LoVo (cell line): Measurements from ENCODE around the gene MRGPRE.
"Not testable (repeated sequence)": the region's sequence is repeated elsewhere in the genome, so short reads cannot be mapped to it uniquely, and the experiment has no call there.

Experiments used
- DNase-seq: peaks from one replicate; pipeline ENCODE4 v3.0.0-alpha.2; 2016; ENCODE audit warnings: low spot score

The MRGPRE gene, protein sequence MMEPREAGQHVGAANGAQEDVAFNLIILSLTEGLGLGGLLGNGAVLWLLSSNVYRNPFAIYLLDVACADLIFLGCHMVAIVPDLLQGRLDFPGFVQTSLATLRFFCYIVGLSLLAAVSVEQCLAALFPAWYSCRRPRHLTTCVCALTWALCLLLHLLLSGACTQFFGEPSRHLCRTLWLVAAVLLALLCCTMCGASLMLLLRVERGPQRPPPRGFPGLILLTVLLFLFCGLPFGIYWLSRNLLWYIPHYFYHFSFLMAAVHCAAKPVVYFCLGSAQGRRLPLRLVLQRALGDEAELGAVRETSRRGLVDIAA

DNA sequence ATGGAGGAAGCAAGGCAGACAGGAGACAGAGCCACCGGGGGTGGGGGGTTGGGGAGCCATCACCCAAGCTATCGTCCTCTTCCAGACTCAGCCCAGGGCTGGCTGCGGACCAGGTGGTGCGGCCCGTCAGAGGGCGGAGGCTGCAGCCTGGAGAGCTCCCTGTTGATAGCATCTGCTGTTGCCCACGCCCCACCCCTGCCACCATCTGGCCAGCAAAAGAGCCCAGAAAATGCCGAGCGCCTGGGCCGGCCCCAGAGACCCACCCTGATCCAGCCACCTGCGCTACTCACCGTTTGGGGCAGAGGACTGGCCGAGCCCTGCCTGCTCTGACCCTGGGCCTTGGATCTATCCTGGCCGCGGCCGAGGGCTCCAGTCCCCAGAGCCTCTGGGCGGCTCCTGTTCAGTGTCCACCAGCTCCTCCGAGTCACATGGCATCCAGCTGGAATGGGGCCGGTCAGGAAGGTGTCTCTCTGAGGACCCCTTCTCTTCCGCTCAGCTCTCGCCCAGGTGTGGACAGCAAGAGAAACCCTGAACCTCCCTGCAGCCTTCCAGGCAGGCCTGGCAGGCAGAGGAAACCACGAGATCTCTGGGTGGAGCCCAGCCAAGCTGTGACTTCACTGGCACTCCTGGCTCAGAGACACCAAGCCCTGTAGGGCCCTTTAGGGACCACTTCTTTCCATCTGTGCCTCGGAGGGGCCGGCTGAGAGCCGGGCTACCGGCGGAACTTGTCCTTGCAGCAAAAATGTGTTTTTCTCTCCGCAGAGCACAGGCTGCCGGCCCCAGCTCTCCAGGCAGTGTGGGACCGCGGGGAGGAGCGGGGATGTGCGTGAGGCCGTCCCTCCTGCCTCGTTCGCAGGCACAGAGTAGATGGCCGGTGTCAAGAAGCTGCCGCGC is at the start of gene MRGPRE:
Gene MRGPRE, minus strand, starts transcription at position 567 of the 894 bp plus-strand sequence. CDS start 3,618 bp downstream, outside the sequence.
- no peak for DNase-seq

GRCh38 chr11:3281146-3281545 is 48.9 kb upstream of the MRGPRE start:
- not testable (repeated sequence) for DNase-seq

DNA sequence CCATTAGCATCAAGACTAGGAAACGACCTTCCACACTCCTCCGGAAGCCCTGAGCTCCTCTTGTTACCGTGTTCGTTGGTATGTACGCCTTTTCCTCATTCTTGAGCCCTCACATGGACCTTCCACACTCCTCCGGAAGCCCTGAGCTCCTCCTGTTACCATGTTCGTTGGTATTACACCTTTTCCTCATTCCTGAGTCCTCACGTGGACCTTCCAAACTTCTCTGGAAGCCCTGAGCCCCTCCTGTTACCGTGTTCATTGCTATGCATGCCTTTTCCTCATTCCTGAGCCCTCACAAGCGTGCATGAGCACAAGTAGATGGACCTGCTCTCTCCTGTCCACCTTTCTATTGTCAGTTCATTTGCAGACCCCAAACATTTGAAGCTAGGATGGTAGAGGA is 48.4 kb upstream of the MRGPRE start:
- DNase-seq = not testable (repeated sequence)

DNA sequence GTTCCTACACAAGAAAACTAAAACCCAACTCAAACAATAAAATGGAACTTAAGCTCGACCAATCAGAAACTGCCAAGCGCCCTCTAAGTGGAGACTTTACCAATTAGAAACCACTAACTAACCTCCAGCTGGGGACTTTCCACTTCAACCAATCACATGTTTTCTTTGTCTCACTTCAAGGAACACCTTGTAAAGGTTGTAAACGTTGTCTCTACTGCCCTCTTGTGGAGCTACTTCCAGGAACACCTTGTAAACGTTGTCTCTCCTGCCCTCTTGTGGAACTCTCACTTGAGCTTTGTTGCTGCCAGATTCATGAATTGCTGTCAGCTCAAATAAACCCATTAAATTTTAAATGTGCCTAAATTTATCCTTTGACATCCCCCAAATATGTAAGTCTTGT is 46.7 kb upstream of the MRGPRE start:
- not testable (repeated sequence) for DNase-seq

GRCh38 chr11:3273629-3274028 is 41.4 kb upstream of the MRGPRE start:
- not testable (repeated sequence) for DNase-seq

DNA sequence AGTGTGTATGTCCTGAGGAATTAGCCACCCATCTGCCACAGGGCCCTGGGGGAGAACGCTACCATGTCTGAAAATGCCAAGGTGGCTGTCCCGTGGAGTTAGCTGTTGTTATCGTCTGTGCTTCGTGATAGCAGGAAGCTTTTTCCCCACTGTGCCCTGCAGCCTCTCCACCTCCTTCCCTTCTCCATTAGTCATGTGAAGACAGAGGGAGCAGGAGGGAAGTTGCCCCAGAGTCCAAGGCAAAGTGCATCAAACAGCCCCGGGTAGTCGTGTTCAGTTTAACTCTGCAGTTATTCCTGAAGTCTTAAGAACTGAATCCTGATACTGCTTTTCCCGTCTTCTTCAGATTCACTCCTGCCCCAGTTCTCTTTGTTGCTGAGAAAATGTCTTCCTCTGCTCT is 30.3 kb upstream of the MRGPRE start:
- not testable (repeated sequence) for DNase-seq

GRCh38 chr11:3261831-3262230 is 29.6 kb upstream of the MRGPRE start:
- DNase-seq = not testable (repeated sequence)

DNA sequence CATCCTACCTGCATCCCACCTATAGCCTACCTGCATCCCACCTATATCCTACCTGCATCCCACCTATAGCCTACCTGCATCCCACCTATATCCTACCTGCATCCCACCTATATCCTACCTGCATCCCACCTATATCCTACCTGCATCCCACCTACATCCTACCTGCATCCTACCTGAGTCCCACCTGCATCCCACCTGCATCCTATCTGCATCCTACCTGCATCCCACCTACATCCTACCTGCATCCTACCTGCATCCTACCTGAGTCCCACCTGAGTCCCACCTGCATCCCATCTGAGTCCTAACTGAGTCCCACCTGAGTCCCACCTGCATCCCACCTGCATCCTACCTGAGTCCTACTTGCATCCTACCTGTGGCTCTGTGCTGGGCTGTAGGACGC is 25.3 kb upstream of the MRGPRE start:
- not testable (repeated sequence) for DNase-seq

- not testable (repeated sequence) for DNase-seq
Measured at GRCh38 chr11:3255241-3255640, 23.0 kb upstream of the MRGPRE start.

GRCh38 chr11:3254773-3255172 is 22.6 kb upstream of the MRGPRE start:
- DNase-seq = not testable (repeated sequence)

DNA sequence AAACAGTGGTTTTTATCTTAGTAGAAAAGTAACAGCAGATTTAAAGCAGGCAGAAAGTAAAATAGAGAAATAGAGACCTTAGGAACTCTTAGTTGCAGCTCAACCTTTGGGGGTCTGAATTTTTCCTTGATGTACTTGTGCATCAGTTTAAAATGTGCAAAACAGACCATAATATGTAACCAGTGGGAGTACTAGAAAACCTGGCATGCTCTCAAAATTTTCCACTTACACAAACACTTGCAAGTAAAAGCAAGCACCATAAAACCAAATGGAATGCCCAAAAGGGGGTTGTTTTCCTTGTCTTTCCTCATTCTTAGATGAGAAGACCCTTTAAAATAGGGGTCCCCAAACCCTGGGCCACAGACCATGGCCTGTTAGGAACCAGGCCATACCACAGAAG is 12.9 kb upstream of the MRGPRE start:
- DNase-seq = no peak

GRCh38 chr11:3243880-3244279 is 11.7 kb upstream of the MRGPRE start:
- no peak for DNase-seq

- no peak for DNase-seq
Measured at GRCh38 chr11:3237119-3237518, 4.9 kb upstream of the MRGPRE start.

- DNase-seq = no peak
Measured at GRCh38 chr11:3234846-3235245, 2.6 kb upstream of the MRGPRE start.

- DNase-seq = no peak
Measured at GRCh38 chr11:3232956-3233355, 739 bp upstream of the MRGPRE start.

DNA sequence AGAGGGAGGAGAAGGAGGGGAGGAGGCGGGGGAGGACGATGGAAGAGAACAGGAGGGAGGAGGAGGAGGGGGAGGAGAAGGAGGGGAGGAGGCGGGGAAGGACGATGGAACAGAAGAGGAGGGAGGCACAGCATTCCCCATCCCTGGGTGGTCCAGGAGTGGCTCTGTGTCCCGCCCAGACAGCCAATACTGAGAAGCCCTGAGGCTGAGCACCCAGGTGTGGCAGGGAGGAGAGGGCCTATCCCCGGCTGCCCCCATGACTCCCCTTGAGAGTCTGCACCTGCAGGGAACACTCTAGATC is 717 bp downstream of the MRGPRE start:
- no peak for DNase-seq

GRCh38 chr11:3230636-3231549 is 1.3 kb downstream of the MRGPRE start:
- DNase-seq = no peak

GRCh38 chr11:3229673-3230630 is 2.3 kb downstream of the MRGPRE start:
- no peak for DNase-seq

DNA sequence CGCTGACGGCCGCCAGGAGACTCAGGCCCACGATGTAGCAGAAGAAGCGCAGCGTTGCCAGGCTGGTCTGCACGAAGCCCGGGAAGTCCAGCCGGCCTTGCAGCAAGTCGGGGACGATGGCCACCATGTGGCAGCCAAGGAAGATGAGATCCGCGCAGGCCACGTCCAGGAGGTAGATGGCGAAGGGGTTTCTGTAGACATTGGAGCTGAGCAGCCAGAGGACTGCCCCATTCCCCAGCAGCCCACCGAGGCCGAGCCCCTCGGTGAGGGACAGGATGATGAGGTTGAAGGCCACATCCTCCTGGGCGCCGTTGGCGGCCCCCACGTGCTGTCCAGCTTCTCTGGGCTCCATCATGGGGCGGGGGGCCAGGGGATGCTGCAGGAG is 3.8 kb downstream of the MRGPRE start:
- DNase-seq = no peak

- DNase-seq = no peak
Measured at GRCh38 chr11:3227568-3228444, 4.4 kb downstream of the MRGPRE start.
